ENCODE measurements around the gene BPIFB6. TPM values are rescaled to one million over a fixed set of nuclear protein-coding genes. Genes with fewer than 3 reads are reported as not detected.

Gene BPIFB6
- total and polyA plus RNA-seq, 2 donors (not counting 3 experiments of a cell fraction or from before 2014, with no cell fraction given): not detected

DNA sequence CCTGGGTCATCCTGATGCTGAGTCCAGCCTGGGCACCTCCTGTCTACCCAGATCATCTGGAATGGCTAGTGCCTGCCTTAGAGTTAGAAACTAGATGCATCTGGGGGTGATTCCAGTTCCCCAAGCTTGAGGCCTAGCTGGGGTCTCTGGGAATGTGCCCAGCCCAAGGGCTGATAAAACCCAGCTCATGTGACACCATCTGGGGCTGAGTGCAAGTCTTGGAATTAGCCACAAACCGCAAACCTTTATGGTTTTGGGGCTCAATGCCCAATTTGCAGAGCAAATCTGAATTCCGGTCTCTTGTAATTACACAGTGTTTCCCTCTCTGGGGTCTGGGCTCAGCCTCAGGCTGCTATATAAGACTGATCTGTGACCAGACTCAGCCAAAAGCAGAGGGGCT is 47.8 kb downstream of the BPIFB6 start, which contains the start of gene BPIFB4:
Gene BPIFB4, plus strand, starts transcription at position 385 of the 400 bp plus-strand sequence. CDS start 1,884 bp downstream, outside the sequence.
- H2AFZ ChIP-seq (ENCODE audit: low read depth, low read length): no peak within 1 kb of the TSS
- BruUV-seq (replicated peaks): no TSS peak
- no peak within 1 kb of the TSS for H3K4me2 ChIP-seq (ENCODE audit: insufficient read depth, low read length)
- DNase-seq (ENCODE audit: low read depth, low spot score) (no peak), FAIRE-seq (no peak)
- ChIA-PET CTCF (no interaction called here), POLR2A (no interaction called here)
- no peaks in the 10 kb centered on the region for H3K36me3 ChIP-seq (ENCODE audit: control insufficient read depth in 2 of 2, extremely low read depth in 1 of 2, insufficient read depth in 2 of 2, low read length in 2 of 2)
- dilution Hi-C loops (cut with MboI; ENCODE audit: extremely low pct_ligation_motif_present, low sequenced_read_pairs): no loop called here
- intact Hi-C loops (cut with micrococcal nuclease): no loop called here
- H3K4me3 ChIP-seq (replicated peaks in 1 of 3; ENCODE audit: insufficient read depth in 1 of 3, low read depth in 1 of 3, low read length in 3 of 3): no peak within 1 kb of the TSS
- no peaks in the 10 kb centered on the region for H3K9me1 ChIP-seq (replicated peaks; ENCODE audit: control insufficient read depth, extremely low read depth, insufficient read depth, low read length)
- H4K20me1 ChIP-seq (replicated peaks; ENCODE audit: control insufficient read depth, extremely low read depth, insufficient read depth, low read length): no peaks in the 10 kb centered on the region
- H3K27ac ChIP-seq (ENCODE audit: insufficient read depth, low read depth, low read length): no peak within 1 kb of the TSS
- H3K79me2 ChIP-seq (ENCODE audit: control insufficient read depth, insufficient read depth, low read length): no peaks in the 10 kb centered on the region
- no peak within 1 kb of the TSS for H3K9ac ChIP-seq (replicated peaks; ENCODE audit: extremely low read depth, insufficient read depth, low read length)
- no peaks in the 10 kb centered on the region for H3K4me1 ChIP-seq (ENCODE audit: control insufficient read depth, extremely low read depth, insufficient read depth, low read length)
- no peaks in the 10 kb centered on the region for H3K27me3 ChIP-seq (ENCODE audit: control insufficient read depth in 2 of 2, insufficient read depth in 2 of 2, low read length in 2 of 2)
- TF ChIP-seq POLR2AphosphoS5 (IDR thresholded peaks at IDR 0.05; ENCODE audit: insufficient read depth, low read depth, low read length): no peak
- H3K9me3 ChIP-seq (replicated peaks; ENCODE audit: control insufficient read depth, insufficient read depth, low read length): no peaks in the 10 kb centered on the region

DNA sequence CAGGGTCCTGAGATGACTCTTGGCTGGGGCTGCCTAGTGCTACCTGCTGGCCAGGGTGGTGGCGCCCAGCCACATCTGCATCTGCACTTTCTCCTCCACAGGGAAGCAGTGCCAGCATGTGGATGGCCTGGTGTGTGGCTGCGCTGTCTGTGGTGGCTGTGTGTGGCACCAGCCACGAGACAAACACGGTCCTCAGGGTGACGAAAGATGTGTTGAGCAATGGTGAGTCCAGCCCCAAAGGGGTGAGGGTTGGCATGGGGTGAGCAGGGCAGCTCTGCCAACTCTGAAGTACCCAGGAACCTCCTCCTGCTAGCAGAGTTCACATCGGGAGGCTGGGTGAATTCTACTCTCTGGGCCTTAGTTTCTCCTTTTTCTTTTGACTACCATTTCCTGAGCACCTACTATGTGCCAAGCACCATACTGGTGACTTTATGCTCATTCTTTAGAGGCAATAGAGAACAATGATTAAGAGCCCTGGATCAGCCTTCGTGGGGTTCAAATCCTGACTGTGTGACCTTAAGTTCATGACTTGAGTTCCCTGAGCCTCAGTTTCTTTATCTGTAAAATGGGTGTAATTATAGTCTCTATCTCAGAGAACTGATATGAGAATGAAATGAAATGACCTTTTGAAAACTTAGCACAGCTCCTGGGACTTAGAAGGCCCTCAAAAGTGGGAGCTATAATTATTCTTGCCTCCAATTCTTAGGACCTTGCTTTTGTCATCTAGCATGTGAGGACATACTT is 50.1 kb downstream of the BPIFB6 start:
- no peak overlapping the region for H2AFZ ChIP-seq (ENCODE audit: low read depth, low read length)
- no peaks in the 10 kb centered on the region for H3K9me3 ChIP-seq (replicated peaks; ENCODE audit: control insufficient read depth, insufficient read depth, low read length)
- ChIA-PET POLR2A (no interaction called here), CTCF (no interaction called here)
- H3K4me1 ChIP-seq (ENCODE audit: control insufficient read depth, extremely low read depth, insufficient read depth, low read length): no peaks in the 10 kb centered on the region
- BruUV-seq (replicated peaks): no TSS peak
- no peaks in the 10 kb centered on the region for H3K79me2 ChIP-seq (ENCODE audit: control insufficient read depth, insufficient read depth, low read length)
- no peak overlapping the region for H3K4me2 ChIP-seq (ENCODE audit: insufficient read depth, low read length)
- no peak overlapping the region for H3K9ac ChIP-seq (replicated peaks; ENCODE audit: extremely low read depth, insufficient read depth, low read length)
- H3K27ac ChIP-seq (ENCODE audit: insufficient read depth, low read depth, low read length): no peak overlapping the region
- DNase-seq (ENCODE audit: low read depth, low spot score) (no peak), FAIRE-seq (no peak)
- no peaks in the 10 kb centered on the region for H3K9me1 ChIP-seq (replicated peaks; ENCODE audit: control insufficient read depth, extremely low read depth, insufficient read depth, low read length)
- intact Hi-C loops (cut with micrococcal nuclease) (no loop called here), dilution Hi-C loops (cut with MboI; ENCODE audit: extremely low pct_ligation_motif_present, low sequenced_read_pairs) (no loop called here)
- H3K36me3 ChIP-seq (ENCODE audit: control insufficient read depth in 2 of 2, extremely low read depth in 1 of 2, insufficient read depth in 2 of 2, low read length in 2 of 2): no peaks in the 10 kb centered on the region
- H3K4me3 ChIP-seq (replicated peaks in 1 of 3; ENCODE audit: insufficient read depth in 1 of 3, low read depth in 1 of 3, low read length in 3 of 3): no peak overlapping the region
- H3K27me3 ChIP-seq (ENCODE audit: control insufficient read depth in 2 of 2, insufficient read depth in 2 of 2, low read length in 2 of 2): no peaks in the 10 kb centered on the region
- TF ChIP-seq FOS (IDR thresholded peaks at IDR 0.05; ENCODE audit: borderline replicate concordance, insufficient read depth, low read length) (no peak), POLR2A (IDR thresholded peaks at IDR 0.05; ENCODE audit: low read depth, low read length) (no peak), JUN (IDR thresholded peaks at IDR 0.05; ENCODE audit: borderline replicate concordance, insufficient read depth, insufficient read length, low read depth) (no peak), MYC (IDR thresholded peaks at IDR 0.05; ENCODE audit: low read depth, low read length) (no peak), GATA2 (IDR thresholded peaks at IDR 0.05; ENCODE audit: insufficient read depth, insufficient read length, low read depth, low read length) (no peak), POLR2AphosphoS5 (IDR thresholded peaks at IDR 0.05; ENCODE audit: insufficient read depth, low read depth, low read length) (no peak), EZH2 (IDR thresholded peaks at IDR 0.05; ENCODE audit: borderline replicate concordance, low read depth, low read length, severe bottlenecking) (no peak)
- TF ChIP-seq, protein P1, sequence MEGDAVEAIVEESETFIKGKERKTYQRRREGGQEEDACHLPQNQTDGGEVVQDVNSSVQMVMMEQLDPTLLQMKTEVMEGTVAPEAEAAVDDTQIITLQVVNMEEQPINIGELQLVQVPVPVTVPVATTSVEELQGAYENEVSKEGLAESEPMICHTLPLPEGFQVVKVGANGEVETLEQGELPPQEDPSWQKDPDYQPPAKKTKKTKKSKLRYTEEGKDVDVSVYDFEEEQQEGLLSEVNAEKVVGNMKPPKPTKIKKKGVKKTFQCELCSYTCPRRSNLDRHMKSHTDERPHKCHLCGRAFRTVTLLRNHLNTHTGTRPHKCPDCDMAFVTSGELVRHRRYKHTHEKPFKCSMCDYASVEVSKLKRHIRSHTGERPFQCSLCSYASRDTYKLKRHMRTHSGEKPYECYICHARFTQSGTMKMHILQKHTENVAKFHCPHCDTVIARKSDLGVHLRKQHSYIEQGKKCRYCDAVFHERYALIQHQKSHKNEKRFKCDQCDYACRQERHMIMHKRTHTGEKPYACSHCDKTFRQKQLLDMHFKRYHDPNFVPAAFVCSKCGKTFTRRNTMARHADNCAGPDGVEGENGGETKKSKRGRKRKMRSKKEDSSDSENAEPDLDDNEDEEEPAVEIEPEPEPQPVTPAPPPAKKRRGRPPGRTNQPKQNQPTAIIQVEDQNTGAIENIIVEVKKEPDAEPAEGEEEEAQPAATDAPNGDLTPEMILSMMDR (IDR thresholded peaks at IDR 0.05; ENCODE audit: extremely low read depth in 1 of 2, insufficient read depth in 1 of 2, low read depth in 1 of 2, low read length in 2 of 2): no peak
- TF ChIP-seq, protein P2, sequence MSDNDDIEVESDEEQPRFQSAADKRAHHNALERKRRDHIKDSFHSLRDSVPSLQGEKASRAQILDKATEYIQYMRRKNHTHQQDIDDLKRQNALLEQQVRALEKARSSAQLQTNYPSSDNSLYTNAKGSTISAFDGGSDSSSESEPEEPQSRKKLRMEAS (IDR thresholded peaks at IDR 0.05; ENCODE audit: insufficient read depth, insufficient read length): no peak
- H4K20me1 ChIP-seq (replicated peaks; ENCODE audit: control insufficient read depth, extremely low read depth, insufficient read depth, low read length): no peaks in the 10 kb centered on the region

All from endothelial cell of umbilical vein (primary cell).